H1 (cell line): ENCODE measurements around the gene SPTLC3.

Source experiments
- CTCF ChIP-seq, 3 experiments: IDR thresholded peaks; 1 replicate in 2 of 3; 2 replicates in 1 of 3; pipeline versions ENCODE4 v1.5.1 to v1.6.1; 2011; ENCODE audit warnings: low read length in 3 of 3, mild to moderate bottlenecking in 3 of 3, inconsistent platforms in 2 of 3, low read depth in 1 of 3, moderate library complexity in 1 of 3; ENCODE audit not compliant: insufficient read depth in 1 of 3; ENCODE audit errors: control extremely low read depth in 1 of 3
- RNF2 ChIP-seq: fragments of 200-900, 300-1000 bp; sonication (generic); IDR thresholded peaks from 2 replicates; pipeline ENCODE4 v1.7.1; 2016; ENCODE audit warnings: borderline replicate concordance, low read depth, mild to moderate bottlenecking, antibody characterized with exemption, low read length; ENCODE audit not compliant: poor library complexity, severe bottlenecking; ENCODE audit errors: missing control alignments

GRCh38 chr20:13089950-13090469, 81.2 kb downstream of the SPTLC3 start:
- TF ChIP-seq RNF2: no peak
- no peak for TF ChIP-seq CTCF (IDR thresholded peaks at IDR 0.05; ENCODE audit: control extremely low read depth in 1 of 3, insufficient read depth in 1 of 3, low read depth in 1 of 3, low read length in 3 of 3)
